Suprapubic skin (tissue), 4 donors: Measurements from ENCODE around the gene TKT.

Experiments
- EP300 ChIP-seq: sonication (generic); formaldehyde crosslinking; IDR thresholded peaks from one replicate; pipeline ENCODE4 v1.6.1; 2017; ENCODE audit warnings: antibody characterized with exemption
- POLR2A ChIP-seq, 2 donors: fragments of 450-650 bp; IDR thresholded peaks; one replicate each; pipeline ENCODE4 v1.6.1; 2017; ENCODE audit warnings: antibody characterized with exemption in 2 of 2, mild to moderate bottlenecking in 2 of 2, moderate library complexity in 2 of 2
- POLR2AphosphoS5 ChIP-seq, 3 donors: sonication (generic); formaldehyde crosslinking; IDR thresholded peaks; one replicate each; pipeline ENCODE4 v1.6.1; 2017; ENCODE audit warnings: antibody characterized with exemption in 3 of 3
- TF ChIP-seq, protein P1 (sequence below), 2 donors: fragments of 200-600 bp in 1 of 2; fragments of 450-650 bp in 1 of 2; sonication (generic) in 1 of 2; IDR thresholded peaks; one replicate each; pipeline ENCODE4 v1.5.1; 2016 to 2019; ENCODE audit warnings: antibody characterized with exemption in 2 of 2, mild to moderate bottlenecking in 1 of 2, moderate library complexity in 1 of 2

GRCh38 chr3:53274938-53275605 is 19.2 kb upstream of the TKT start:
- TF ChIP-seq, protein P1, sequence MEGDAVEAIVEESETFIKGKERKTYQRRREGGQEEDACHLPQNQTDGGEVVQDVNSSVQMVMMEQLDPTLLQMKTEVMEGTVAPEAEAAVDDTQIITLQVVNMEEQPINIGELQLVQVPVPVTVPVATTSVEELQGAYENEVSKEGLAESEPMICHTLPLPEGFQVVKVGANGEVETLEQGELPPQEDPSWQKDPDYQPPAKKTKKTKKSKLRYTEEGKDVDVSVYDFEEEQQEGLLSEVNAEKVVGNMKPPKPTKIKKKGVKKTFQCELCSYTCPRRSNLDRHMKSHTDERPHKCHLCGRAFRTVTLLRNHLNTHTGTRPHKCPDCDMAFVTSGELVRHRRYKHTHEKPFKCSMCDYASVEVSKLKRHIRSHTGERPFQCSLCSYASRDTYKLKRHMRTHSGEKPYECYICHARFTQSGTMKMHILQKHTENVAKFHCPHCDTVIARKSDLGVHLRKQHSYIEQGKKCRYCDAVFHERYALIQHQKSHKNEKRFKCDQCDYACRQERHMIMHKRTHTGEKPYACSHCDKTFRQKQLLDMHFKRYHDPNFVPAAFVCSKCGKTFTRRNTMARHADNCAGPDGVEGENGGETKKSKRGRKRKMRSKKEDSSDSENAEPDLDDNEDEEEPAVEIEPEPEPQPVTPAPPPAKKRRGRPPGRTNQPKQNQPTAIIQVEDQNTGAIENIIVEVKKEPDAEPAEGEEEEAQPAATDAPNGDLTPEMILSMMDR (IDR thresholded peaks at IDR 0.05) = no peak
- no peak for TF ChIP-seq POLR2AphosphoS5 (IDR thresholded peaks at IDR 0.05)
- TF ChIP-seq POLR2A (IDR thresholded peaks at IDR 0.05) = no peak
- no peak for TF ChIP-seq EP300
